NCI-H128 (cell line): ENCODE measurements around the gene BTBD16.

ENCODE experiments used
- DNase-seq: peaks from one replicate; lab custom pipeline; 2025; ENCODE audit not compliant: unreplicated experiment; lab: John Stamatoyannopoulos, UW

The BTBD16 gene

GRCh38 chr10:122271076-122271475 lies at the start of gene BTBD16:
TSS of gene BTBD16 (plus strand) at chr10:122271296. CDS start at chr10:122275082, 3,786 bp downstream.
- no peak for DNase-seq

- no peak for DNase-seq
Observed at GRCh38 chr10:122221958-122222357, 49.1 kb upstream of the BTBD16 start.

- no peak for DNase-seq
Observed at GRCh38 chr10:122222638-122223037, 48.5 kb upstream of the BTBD16 start.

- DNase-seq = no peak
Observed at GRCh38 chr10:122224159-122224558, 46.9 kb upstream of the BTBD16 start.

GRCh38 chr10:122225330-122225729 lies 45.8 kb upstream of the BTBD16 start:
- no peak for DNase-seq

GRCh38 chr10:122227754-122228153 lies 43.3 kb upstream of the BTBD16 start:
- no peak for DNase-seq

GRCh38 chr10:122229666-122230065 lies 41.4 kb upstream of the BTBD16 start:
- no peak for DNase-seq

- no peak for DNase-seq
Observed at GRCh38 chr10:122230222-122230621, 40.9 kb upstream of the BTBD16 start.

- no peak for DNase-seq
Observed at GRCh38 chr10:122232769-122233168, 38.3 kb upstream of the BTBD16 start.

GRCh38 chr10:122233857-122234348 lies 37.2 kb upstream of the BTBD16 start:
- no peak for DNase-seq

GRCh38 chr10:122234416-122234815 lies 36.7 kb upstream of the BTBD16 start:
- peak; percentile 48 for DNase-seq

GRCh38 chr10:122236690-122237306 lies 34.3 kb upstream of the BTBD16 start:
- no peak for DNase-seq

GRCh38 chr10:122237331-122237990 lies 33.6 kb upstream of the BTBD16 start:
- no peak for DNase-seq

- DNase-seq = no peak
Observed at GRCh38 chr10:122239578-122240257, 31.4 kb upstream of the BTBD16 start.

- DNase-seq = no peak
Observed at GRCh38 chr10:122240401-122240800, 30.7 kb upstream of the BTBD16 start.

- no peak for DNase-seq
Observed at GRCh38 chr10:122241836-122242235, 29.3 kb upstream of the BTBD16 start.

GRCh38 chr10:122243550-122243949 lies 27.5 kb upstream of the BTBD16 start:
- no peak for DNase-seq

- DNase-seq = no peak
Observed at GRCh38 chr10:122244001-122244975, 26.8 kb upstream of the BTBD16 start.

GRCh38 chr10:122245136-122245535 lies 26.0 kb upstream of the BTBD16 start:
- DNase-seq = no peak

- DNase-seq = no peak
Observed at GRCh38 chr10:122245897-122246296, 25.2 kb upstream of the BTBD16 start.
